ENCODE results near the gene PLPP3.

The PLPP3 gene

DNA sequence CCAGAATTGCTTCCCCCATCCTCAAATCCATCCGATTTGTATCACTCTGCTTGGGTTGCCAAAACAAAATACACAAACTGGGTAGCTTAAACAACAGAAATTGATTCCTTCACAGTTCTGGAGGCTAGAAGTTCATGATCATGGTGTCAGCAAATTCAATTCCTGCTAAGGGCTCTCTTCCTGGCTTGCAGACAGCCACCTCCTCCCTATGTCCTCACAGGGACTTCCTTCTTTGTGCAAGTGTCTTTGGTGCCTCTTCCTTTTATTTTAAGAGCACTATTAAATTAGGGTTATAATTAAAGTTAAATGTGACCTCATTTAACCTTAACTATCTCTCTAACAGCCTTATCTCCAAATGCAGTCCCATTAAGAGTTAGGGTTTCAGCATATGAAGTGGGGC is 112.8 kb downstream of the PLPP3 start:
- no peak for TF ChIP-seq CTCF (IDR thresholded peaks at IDR 0.05; ENCODE audit: low read depth, low read length)
- no peak for DNase-seq (ENCODE audit: low read depth in 2 of 2)
- H3K4me3 ChIP-seq (replicated peaks in 1 of 2; ENCODE audit: low read depth in 2 of 2, low read length in 2 of 2), result no peak overlapping the region

DNA sequence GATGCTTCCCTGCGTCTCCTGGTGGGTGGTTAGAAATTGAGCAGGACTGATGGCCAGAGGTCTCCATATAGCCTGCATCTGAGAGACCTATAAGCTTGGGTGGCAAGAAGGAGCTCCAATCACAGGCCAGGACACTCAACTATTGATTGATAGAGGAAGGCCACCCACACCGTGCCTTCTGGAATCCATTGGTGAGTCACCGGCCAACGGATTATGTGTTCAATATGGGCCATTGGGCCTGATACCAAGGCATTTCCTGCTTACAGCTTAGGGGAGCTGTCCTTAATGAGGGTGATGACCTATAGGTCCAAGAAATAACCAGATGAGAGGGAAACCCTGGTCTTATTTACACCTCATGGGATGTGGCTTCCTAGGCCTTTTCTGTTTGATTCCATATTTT is 115.1 kb downstream of the PLPP3 start:
- H3K4me3 ChIP-seq (replicated peaks in 1 of 2; ENCODE audit: low read depth in 2 of 2, low read length in 2 of 2), result no peak overlapping the region
- DNase-seq (ENCODE audit: low read depth in 2 of 2), result no peak
- no peak for TF ChIP-seq CTCF (IDR thresholded peaks at IDR 0.05; ENCODE audit: low read depth, low read length)

DNA sequence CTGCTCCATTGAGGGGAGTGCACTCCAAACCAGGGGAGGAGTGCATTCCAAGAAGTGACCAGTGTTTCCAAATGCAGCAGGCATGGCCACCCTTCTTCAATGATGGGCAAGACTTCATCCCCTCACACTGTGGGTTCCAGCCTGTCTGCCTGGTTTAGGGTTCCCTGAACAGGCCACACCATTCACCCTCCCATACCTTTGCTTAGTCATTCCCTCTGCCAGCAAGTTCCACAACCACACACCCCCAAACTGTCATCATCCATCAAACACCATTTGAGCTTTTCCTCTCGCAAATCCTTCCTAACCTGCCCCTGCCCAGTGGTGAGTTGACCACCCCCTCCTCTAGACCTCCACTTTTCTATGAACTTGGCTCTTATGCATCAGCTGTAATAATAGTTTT is 116.0 kb downstream of the PLPP3 start:
- H3K4me3 ChIP-seq (replicated peaks in 1 of 2; ENCODE audit: low read depth in 2 of 2, low read length in 2 of 2), result no peak overlapping the region
- DNase-seq (ENCODE audit: low read depth in 2 of 2), result no peak
- no peak for TF ChIP-seq CTCF (IDR thresholded peaks at IDR 0.05; ENCODE audit: low read depth, low read length)

- DNase-seq (ENCODE audit: low read depth in 2 of 2), result no peak
- H3K4me3 ChIP-seq (replicated peaks in 1 of 2; ENCODE audit: low read depth in 2 of 2, low read length in 2 of 2), result no peak overlapping the region
- no peak for TF ChIP-seq CTCF (IDR thresholded peaks at IDR 0.05; ENCODE audit: low read depth, low read length)
Observed at GRCh38 chr1:56462209-56462608, 117.2 kb downstream of the PLPP3 start.

DNA sequence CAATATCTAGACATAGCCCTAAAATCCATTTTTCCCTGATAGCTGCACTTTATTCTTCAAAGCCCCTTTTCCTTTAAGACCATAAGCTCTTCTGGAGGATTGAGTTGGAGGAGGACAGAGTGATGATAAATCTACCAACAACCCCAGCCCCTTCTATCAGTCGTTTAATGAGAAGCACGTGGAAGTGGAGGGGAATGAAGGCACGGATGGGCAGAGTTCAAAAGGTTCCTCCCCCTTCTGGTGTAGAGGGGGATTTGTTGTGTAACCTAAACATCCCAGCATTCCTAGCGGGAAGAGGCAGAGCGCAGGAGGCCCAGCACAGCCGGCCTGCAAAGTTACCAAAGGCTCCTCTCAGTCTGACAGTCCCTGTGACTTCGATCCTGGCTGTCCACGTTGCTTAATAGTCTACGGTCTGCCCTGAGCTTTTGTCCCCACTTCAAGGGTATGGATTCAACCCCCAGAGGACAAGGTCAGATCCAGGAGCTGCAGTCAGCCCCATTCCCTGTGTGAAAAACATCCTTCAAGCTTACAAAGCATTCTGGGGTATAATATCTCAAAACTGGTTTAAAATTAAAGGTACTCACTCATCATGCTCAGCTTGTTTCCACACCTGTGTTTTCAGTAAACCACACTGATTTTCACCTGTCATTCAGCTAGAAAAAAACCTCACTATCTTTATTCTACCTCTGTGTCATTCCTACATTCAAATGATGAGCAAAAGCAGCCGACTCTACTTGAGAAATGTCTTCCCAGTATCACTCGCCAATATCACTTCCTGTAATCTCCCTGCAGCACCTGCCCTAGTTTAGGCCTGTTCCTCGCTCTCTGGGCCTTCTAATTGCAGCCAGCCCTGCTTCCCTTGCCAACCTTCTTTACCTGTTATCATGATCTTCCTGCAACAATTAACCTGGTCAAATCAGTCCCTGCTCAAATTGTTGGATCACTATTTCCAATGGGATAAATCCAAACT is 117.9 kb downstream of the PLPP3 start:
- no peak for DNase-seq (ENCODE audit: low read depth in 2 of 2)
- no peak overlapping the region for H3K4me3 ChIP-seq (replicated peaks in 1 of 2; ENCODE audit: low read depth in 2 of 2, low read length in 2 of 2)
- no peak for TF ChIP-seq CTCF (IDR thresholded peaks at IDR 0.05; ENCODE audit: low read depth, low read length)

GRCh38 chr1:56459260-56459659 is 120.1 kb downstream of the PLPP3 start:
- H3K4me3 ChIP-seq (replicated peaks in 1 of 2; ENCODE audit: low read depth in 2 of 2, low read length in 2 of 2), result no peak overlapping the region
- no peak for TF ChIP-seq CTCF (IDR thresholded peaks at IDR 0.05; ENCODE audit: low read depth, low read length)
- no peak for DNase-seq (ENCODE audit: low read depth in 2 of 2)
